Psoas muscle (tissue), 8 donors: ENCODE measurements around the gene SCGB1C1. TPM values are rescaled to one million over a fixed set of nuclear protein-coding genes. Genes with fewer than 3 reads are reported as not detected.
A peak's percentile ranks its signal among the peaks of the same experiment; 100 is the strongest.

Experiments used
- ATAC-seq, 4 donors: fragments of 200-7000 bp; cut with Tn5 transposase; one replicate each; pipeline ENCODE4 v1.9.1; 2020; ENCODE audit warnings: moderate library complexity in 3 of 4, mild to moderate bottlenecking in 2 of 4
- DNase-seq, 2 donors: peaks; one replicate each; pipeline ENCODE4 v3.0.0-alpha.2; 2020
- H3K27ac ChIP-seq: fragments of 200-600 bp; one replicate; pipeline ENCODE4 v1.8.0; 2022
- H3K27me3 ChIP-seq, 3 donors: fragments of 200-600 bp in 1 of 3; one replicate each; pipeline versions ENCODE4 v1.6.1 to v1.8.0; 2013 to 2022; ENCODE audit warnings: low read length in 2 of 3, mild to moderate bottlenecking in 2 of 3, moderate library complexity in 1 of 3; ENCODE audit not compliant: insufficient read depth in 3 of 3
- H3K36me3 ChIP-seq, 2 donors: fragments of 200-600 bp in 1 of 2; one replicate each; pipeline versions ENCODE4 v1.6.1 to v1.8.0; 2013 to 2022; ENCODE audit warnings: low read depth in 1 of 2, mild to moderate bottlenecking in 1 of 2, moderate library complexity in 1 of 2; ENCODE audit not compliant: insufficient read depth in 1 of 2
- H3K4me1 ChIP-seq: fragments of 200-600 bp; one replicate; pipeline ENCODE4 v1.8.0; 2022
- H3K4me3 ChIP-seq: fragments of 200-600 bp; one replicate; pipeline ENCODE4 v1.8.0; 2022; ENCODE audit warnings: mild to moderate bottlenecking
- H3K9me3 ChIP-seq: fragments of 200-600 bp; one replicate; pipeline ENCODE4 v1.8.0; 2022
- WGBS, 3 donors: extraction: QIAGEN DNeasy Blood & Tissue Kit; methylation state at CpG; one replicate each; pipeline versions ENCODE4 v1.1.6 to v1.1.7; 2013; 5-methylcytosine and 5-hydroxymethylcytosine counted together
- intact Hi-C, 2 donors: fragments of 100-400 bp; cut with DNase I; formaldehyde crosslinking; loops; one replicate each; pipeline versions ENCODE4 v1.11.0 to v1.14.2; 2022
- polyA plus RNA-seq, 3 donors: library from polyadenylated mRNA; stranded (reverse); fragments of 200-250 nt; gene quantifications; one replicate each; pipeline ENCODE4 v1.2.3, GENCODE V29; 2013
- total RNA-seq, 4 donors: library from RNA; stranded (reverse); fragmentation: NEBNext Ultra II Directional in 2 of 4; extraction: Animal tissue kit (Norgen Biotek cat#: 25700) in 2 of 4; gene quantifications; one replicate each; pipeline versions ENCODE4 v1.2.1 to v1.2.4, GENCODE V29; 2021 to 2023
- TF ChIP-seq, protein P1 (sequence below): fragments of 200-600 bp; IDR thresholded peaks from one replicate; pipeline ENCODE4 v1.8.0; 2022; ENCODE audit warnings: antibody characterized with exemption
- donor health status: healthy with polysubstance abuse.
- donor health status: DM: no; HTN: no; CAD: no; lungs with moderate emphysema.
- donor health status: Bipolar disorder and iron deficiency.
- donor health status: healthy.
- donor health status: DM: yes; HTN: yes; CAD: no.
- donor health status: DM: no; HTN: no; CAD: no.
- donor health status: DM: no; HTN: no; CAD: no.
- donor health status: DM: yes; HTN: yes; CAD: no.

The SCGB1C1 gene
- total and polyA plus RNA-seq, 7 donors, result not detected

DNA sequence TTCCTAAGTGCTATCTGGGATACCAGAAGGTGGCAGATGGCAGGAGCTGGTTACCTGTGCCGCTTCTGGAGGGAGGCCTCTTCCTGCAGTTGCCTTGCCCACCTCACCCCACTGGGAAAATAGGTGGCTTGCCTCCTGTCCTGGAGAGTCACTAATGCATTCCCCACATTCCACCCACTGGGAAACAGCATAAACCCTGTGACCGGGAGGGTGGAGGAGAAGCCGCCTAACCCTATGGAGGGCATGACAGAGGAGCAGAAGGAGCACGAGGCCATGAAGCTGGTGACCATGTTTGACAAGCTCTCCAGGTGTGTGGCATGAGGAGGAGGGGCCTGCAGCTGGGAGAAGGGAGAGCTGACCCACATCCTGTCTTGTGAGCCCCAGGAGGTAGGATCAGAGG is 20.2 kb downstream of the SCGB1C1 start:
- WGBS, 3 donors, result 83 to 88% (median 88%) methylated on average over 4 of the region's 4 CpGs
- no peak overlapping the region for H3K27ac ChIP-seq
- intact Hi-C loops, result no loop called here
- no peak for ATAC-seq
- no peak overlapping the region for H3K4me3 ChIP-seq
- H3K9me3 ChIP-seq, result no peaks in the 10 kb centered on the region
- peaks cover 11 to 88% of the 10 kb centered on the region in 2 donors for H3K36me3 ChIP-seq
- DNase-seq, result no peak
- peaks cover 13% of the 10 kb centered on the region for H3K4me1 ChIP-seq
- TF ChIP-seq, protein P1, sequence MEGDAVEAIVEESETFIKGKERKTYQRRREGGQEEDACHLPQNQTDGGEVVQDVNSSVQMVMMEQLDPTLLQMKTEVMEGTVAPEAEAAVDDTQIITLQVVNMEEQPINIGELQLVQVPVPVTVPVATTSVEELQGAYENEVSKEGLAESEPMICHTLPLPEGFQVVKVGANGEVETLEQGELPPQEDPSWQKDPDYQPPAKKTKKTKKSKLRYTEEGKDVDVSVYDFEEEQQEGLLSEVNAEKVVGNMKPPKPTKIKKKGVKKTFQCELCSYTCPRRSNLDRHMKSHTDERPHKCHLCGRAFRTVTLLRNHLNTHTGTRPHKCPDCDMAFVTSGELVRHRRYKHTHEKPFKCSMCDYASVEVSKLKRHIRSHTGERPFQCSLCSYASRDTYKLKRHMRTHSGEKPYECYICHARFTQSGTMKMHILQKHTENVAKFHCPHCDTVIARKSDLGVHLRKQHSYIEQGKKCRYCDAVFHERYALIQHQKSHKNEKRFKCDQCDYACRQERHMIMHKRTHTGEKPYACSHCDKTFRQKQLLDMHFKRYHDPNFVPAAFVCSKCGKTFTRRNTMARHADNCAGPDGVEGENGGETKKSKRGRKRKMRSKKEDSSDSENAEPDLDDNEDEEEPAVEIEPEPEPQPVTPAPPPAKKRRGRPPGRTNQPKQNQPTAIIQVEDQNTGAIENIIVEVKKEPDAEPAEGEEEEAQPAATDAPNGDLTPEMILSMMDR, result no peak
- H3K27me3 ChIP-seq, result no peaks in the 10 kb centered on the region

DNA sequence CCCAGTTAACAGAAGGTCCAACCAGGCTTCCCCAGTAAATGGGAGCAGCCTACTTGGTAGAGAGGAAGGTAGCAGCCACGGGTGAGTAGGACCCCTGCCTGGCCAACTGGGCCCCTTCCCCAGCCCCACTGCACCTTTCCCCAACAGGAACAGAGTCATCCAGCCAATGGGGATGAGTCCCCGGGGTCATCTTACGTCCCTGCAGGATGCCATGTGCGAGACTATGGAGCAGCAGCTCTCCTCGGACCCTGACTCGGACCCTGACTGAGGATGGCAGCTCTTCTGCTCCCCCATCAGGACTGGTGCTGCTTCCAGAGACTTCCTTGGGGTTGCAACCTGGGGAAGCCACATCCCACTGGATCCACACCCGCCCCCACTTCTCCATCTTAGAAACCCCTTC is 21.2 kb downstream of the SCGB1C1 start:
- Histone ChIP-seq H3K27me3 (no peaks in the 10 kb centered on the region), H3K4me1 (peaks cover 13% of the 10 kb centered on the region), H3K9me3 (no peaks in the 10 kb centered on the region), H3K36me3 (peaks cover 11 to 98% of the 10 kb centered on the region in 2 donors), H3K27ac (no peak overlapping the region), H3K4me3 (no peak overlapping the region)
- intact Hi-C loops, result no loop called here
- no peak for ATAC-seq
- 73 to 78% (median 74%) methylated on average over 7 of the region's 7 CpGs for WGBS, 3 donors
- TF ChIP-seq, protein P1, result no peak
- peak in 1 of 2 donors; percentile 43 for DNase-seq

DNA sequence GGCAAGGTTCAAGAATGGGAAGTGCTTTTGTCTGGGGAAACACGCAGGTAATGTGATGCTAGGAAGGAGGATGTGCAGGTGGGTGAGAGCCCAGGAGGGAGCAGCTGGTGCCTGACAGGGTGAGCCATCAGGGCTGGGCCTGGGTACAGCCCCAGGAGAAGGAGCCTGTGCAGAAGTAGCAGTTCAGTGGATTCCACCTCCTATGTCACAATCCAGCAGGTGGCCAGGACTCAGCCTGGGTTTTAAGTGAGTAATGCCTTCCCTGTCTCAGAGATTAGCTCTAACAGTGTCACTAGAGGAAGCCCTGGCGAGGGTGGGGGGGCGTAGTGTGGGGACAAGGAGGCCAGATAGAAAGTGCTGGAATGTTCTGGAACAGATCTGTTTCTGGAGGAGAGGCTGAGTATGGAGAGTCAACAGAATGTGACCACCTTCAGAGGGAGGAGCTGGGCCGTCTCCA is 22.7 kb downstream of the SCGB1C1 start:
- no peak overlapping the region for H3K4me3 ChIP-seq
- ATAC-seq, result peak in 2 of 4 donors; percentile 16 to 21
- H3K4me1 ChIP-seq, result no peaks in the 10 kb centered on the region
- H3K27me3 ChIP-seq, result no peaks in the 10 kb centered on the region
- 69 to 79% (median 75%) methylated on average over 4 of the region's 4 CpGs for WGBS, 3 donors
- H3K36me3 ChIP-seq, result peaks cover 11 to 86% of the 10 kb centered on the region in 2 donors
- intact Hi-C loops, result no loop called here
- TF ChIP-seq, protein P1, result no peak
- no peak overlapping the region for H3K27ac ChIP-seq
- H3K9me3 ChIP-seq, result no peaks in the 10 kb centered on the region
- no peak for DNase-seq

DNA sequence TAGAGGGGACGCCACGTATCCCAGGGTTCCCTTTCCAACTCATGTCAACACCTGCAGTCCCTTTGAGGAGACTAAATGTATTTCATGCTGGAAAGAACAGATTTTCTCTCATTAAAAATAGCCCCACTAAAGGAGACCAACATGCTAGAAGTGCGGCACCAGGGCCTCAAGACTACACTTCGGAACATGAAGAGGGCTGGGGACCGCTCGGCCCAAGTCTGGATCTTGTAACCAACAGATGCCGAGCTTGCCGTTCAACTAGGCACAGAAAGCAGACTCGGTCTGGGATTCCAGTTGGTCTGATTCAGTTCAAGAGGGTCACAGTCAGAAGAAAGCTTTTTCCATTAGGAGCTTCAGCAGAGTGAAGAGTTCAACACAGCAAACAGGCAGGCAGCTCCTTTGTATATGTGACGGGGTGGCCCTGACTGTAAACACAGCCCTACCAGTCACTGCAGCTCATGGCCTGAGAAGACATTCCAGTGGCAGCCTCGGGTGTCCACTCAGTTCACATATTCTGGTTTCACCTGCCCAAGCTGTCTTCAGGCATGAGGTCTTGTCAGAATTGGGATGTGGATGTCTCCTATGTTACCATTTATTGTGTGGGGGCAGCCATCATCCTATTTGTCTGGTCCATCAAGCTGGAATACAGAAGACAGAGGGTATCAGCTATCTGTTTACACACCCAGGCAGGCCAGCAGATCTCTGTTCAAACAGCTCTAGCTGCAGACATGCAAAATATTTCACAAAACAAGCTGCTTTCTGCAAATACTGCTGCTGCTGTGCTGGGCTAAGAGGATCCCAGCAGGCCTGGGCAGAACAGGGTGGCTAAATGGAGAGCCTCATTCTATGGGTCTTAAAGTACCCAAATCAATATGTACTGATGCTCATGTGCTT is 23.4 kb downstream of the SCGB1C1 start:
- intact Hi-C loops, result no loop called here
- no peaks in the 10 kb centered on the region for H3K4me1 ChIP-seq
- ATAC-seq (no peak), DNase-seq (no peak)
- WGBS, 3 donors, result 81 to 87% (median 81%) methylated on average over 11 of the region's 11 CpGs
- H3K36me3 ChIP-seq, result peaks cover 8 to 82% of the 10 kb centered on the region in 2 donors
- TF ChIP-seq, protein P1, result no peak
- no peaks in the 10 kb centered on the region for H3K27me3 ChIP-seq
- H3K27ac ChIP-seq, result no peak overlapping the region
- no peak overlapping the region for H3K4me3 ChIP-seq
- H3K9me3 ChIP-seq, result no peaks in the 10 kb centered on the region
